CD4-positive, alpha-beta T cell treated with Interleukin-21 for 1 hour (primary cell): ENCODE measurements around the gene SIGMAR1.

ENCODE experiments used
- DNase-seq: peaks from one replicate; pipeline ENCODE4 v3.0.0-alpha.2; 2020

SIGMAR1 gene

DNA sequence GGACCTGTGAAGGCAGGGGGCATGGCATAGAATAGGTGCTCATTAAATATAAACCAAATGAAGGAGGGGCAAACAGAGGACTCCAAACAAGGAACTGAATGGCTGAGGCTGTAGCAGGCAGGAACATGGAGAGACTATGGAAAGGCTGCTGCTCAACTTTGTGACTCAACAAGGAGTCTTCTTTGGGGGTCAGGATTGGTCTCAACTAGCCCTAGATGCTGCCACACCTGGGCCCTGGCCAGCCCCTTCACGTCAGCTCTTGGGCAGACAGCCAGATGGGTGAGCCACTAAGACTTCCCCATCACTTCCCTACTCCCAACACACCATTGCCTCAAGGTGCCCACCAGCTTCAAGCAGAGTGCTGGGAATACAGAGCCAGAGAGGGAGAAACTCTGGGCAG is 36.7 kb downstream of the SIGMAR1 start:
- DNase-seq: no peak

DNA sequence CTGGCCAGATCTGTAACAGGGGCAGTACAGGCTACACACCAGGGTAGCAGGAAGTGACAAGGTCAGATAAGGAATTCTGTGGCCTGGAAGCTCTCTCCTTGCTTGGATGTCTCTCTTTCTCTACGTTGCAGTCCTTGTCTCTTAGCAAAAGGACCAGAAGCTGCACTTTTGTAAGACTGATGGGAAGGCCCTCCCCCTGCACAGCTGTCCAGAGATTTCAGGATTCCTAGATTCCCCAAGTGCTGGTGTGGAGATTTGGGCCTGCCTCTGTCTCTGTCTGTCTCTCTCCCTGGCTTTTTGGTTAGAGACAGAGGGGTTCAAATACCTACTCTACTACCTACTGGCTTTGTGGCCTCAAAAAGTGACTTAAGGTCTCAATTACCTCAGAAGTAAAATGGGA is 38.0 kb downstream of the SIGMAR1 start:
- no peak for DNase-seq

DNA sequence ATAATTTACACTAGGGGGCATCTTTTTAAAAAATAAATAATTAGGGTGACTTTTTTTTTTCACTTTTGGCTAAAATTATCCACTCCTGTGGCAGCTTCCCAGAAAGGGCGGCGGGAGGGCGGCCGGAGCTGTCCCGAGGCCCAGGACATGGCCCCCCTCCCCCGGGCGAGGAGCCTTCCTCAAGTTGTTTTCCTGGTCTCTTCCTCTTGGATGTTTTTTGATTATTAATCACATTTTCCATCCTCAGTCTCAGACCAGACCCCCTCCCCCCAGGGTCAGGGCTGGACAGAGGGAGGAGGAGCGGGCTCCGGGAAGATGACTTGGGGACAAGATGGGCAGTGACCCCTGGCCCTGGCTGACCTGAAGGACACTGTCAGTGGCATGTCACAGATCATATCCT is 43.4 kb downstream of the SIGMAR1 start:
- DNase-seq: no peak

DNA sequence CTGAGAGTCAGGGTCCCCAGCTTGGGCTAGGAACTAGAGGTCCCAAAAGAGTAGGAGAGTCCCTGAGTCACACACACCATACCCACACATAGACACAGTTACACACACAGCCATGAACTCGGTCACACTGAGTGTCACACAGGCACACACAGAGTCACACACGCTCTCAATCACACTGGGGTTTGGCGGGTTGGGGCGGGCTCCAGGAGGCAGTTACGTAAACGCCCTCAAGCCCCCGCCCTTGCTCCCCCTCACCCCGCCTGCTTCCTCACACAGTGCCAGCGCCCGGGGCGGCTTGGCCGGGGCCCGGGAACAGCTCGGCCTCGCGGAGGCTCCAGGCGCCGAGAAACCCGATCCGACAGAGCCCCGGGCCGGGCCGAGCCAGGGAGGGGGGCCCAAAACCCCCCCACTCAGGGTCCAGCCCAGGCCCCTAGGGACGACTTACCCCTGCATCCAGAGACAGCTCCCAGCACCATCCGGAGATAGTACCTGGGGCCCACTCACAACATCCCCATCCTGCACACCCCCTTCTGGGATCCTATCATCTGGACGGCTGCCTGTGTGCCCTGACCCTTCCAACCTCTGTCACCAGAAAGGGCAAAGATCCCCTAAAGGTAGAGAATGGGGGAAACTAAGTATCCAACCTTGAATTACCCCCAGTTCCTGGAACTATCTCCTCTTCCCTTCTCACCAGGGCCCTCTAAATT is 44.5 kb downstream of the SIGMAR1 start:
- no peak for DNase-seq

DNA sequence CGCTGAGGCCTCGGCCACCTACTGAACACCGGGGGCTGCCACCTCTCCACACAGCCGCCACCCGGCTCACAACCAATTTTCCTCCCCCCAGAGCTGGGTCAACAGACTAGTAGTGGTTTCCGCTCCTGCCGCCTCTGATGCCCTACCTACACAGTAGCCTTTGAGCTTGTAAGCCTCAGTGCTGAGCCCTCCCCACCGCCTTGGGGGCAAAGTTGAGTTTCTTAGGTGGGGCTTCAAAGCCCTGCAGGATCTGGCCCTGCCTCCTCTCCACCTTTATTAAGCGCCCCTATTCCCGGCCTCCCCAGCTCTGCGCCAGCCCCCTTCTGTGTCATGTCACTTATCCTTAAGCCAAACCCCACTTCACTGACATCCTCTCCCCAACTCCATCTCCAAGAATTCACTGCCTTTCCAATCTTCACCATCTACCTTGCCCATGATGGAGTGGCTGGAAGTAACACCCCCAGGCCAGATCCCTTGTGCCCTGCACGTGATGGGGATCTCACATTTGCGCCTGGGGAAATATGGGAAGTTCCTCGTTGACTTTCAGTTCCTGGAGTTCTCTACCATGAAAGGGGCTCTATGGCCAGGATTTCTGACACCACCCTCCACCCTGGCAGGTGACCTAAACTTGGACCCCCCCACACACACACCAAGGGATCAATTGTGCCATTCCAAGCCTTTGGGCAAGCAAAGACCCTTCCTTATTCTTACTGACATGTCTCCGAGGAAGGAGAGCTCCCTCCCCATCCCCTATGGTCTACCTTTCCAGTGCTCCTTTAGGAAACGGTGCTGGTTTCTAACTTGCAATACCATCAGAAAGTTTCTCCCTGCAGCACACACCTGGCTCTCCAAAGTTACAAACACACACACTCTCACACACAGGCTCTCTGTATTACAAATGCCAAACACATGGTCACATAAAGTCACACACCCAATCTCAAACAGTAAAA is 45.4 kb downstream of the SIGMAR1 start:
- no peak for DNase-seq

DNA sequence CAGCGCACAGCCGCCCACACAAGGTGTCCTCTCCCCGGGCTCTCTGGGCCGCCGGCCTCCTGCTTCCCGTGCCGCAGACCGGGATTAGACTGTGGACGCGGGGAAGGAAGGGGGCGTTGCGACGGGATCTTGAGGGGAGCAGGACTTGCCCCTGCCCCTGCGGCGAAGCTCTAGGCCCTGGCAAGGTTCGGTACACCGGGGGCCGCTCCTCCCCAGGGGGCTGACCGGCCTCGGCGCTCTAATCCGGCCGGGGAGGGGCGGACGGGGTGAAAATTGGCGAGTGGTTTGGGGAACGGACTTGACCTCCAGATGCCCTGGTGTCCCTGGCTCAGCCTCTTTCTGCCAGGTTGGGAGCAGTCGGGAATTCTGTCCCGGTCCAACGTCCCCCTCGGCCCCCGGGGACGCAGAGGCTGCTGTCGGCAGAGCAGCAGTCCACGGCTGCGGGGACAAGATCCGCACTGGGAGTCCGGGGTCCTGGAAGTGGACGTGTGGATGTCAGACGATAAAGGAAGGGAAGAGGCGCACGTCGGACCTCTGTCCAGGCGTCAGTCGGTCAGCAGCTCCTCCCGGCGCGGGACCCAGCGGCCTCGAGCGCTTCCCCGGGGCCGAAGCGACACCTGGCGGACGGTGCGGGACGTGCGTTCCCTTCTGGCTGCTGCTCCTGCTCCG is 46.2 kb downstream of the SIGMAR1 start:
- peak; percentile 71 for DNase-seq

DNA sequence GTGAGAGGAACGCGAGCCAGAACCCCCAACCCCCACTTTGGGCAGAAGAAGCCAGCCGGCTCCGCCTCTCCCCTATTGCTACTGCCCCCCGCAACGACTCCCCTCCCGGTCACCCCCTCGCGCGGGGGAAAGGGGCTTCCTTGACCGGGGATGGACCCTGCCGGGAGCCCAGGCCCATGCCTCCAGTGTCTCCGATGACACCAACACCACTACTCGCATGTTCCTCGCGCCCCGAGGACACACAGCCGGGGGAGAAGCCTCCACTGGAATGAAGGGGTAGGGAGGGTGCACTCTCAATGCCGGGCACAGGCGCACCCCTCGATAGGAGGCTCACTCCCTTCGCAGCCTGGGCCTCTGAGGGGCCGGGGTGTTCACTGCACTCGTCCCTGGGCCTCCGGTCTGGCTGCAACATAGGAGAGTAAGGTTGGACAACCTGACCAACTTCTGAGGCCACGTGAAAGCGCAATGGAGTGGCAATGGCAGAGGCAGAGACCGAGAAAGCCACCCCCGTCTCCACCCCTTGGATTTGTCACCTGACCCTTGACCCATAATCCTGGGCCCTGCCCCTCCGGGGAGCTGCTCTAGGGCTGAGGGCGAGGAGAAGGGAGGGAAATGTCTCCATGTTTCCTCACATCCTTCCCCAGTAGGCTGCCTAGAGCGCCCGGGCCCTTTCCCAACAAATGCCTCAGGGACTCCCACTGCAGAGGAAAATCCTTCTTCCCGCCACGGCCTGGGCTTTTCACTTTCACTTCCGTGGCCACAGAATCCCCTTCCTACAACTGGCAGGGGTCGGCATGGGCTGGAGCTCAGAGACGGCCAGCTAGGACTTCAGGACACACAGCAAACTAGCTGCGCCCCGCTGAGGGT is 47.0 kb downstream of the SIGMAR1 start:
- no peak for DNase-seq

DNA sequence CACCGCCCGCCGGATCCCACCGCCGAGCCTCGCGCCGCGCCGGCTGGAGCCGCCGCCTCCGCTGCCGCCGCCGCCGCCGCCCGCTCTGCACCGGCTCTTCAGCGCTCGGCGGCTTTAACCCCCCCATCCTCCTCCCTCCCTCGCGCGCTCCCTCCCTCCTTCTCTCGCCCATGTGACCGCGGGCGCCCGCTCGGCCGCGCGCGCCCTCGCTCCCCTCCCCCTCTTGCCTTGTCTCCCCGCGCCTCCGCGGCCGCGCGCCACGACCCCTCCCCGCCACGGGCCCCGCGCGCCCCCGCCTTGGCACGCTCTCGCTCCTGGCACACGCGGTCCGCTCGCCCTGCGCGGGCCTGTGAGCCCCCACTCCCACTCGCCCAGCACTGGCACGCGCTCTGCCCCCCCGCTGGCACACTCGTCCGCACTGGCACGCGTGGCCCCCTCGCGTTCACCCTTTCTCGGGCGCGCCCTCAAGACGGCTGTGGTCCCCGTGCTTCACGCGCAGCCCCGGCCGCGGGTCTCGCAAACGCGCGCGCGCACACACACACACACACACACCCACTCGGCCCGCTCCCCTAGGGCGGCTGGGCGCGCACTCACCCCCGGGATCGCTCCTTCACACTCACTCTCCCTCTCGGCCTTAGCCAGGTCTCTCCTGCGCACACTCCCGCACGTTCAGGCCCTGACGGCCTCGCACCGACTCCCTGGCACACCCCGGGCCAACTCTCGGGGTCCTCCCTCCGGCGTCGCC is 47.8 kb downstream of the SIGMAR1 start, which contains the start of gene CNTFR:
CNTFR (minus strand) TSS at position 89 of the 745 bp plus-strand sequence. CDS start 20,743 bp downstream, outside the sequence.
- no peak for DNase-seq

DNA sequence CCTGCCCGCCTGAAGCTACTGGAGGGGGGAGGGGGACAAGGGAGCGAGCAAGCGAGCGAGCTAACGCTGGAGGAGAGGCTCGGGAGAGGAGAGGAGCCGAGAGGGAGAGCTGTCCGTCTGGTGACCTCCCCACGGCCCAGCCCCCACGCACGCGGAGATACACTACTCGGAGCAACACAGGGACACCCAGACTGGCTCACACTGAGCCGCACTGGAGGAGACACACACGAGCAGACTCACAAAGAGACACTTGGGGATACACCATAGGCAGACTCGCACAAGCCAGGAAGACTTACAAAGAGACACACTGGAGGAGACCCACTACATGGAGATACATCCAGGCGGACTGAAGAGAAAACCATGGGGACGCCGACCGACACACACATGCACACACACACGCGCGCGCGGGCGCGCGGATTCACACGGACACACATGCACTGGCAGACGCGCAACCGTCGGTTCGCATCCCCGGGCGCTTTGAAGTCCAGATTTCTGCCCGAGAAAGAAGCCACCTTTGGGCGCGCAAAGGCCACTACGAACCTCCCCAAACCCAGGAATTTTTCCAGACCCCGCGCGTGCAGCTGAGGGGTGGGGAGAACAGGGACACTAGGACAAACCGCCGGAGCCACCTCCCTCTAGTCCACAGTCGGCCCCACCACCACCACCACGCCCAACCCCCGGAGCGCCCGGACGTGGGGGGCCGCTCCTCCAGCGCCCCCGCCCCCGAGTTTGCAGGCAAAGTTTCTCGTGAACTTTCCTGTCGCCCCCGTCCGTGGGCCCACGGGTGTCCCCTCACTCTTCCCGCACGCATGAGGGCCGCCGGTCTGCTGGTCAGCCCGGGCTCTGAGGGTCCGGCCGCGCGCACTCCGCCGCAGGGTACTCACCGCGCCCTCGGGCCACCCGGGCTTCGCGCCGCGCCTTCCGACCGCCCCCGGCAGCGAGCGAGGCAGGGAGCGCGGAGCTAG is 48.6 kb downstream of the SIGMAR1 start:
- no peak for DNase-seq

DNA sequence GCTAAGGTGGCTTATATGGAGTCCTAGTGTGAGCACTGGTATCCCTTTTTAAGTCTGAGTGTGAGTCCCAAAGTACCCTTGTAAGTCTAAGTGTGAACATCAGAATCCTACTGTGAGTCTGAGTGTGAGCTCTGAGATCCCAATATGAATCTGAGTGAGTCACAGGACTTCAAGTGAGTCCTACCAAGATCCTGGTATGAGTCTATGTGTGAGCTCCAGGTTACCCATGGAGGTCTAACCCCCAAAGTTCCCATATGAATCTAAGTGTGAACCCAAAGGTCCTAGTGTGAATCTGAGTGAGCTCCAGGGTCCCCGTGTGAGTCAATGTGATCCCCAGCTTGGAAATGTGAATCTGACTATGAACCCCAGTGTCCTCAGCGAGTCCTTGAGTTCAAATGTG is 50.3 kb downstream of the SIGMAR1 start:
- no peak for DNase-seq

DNA sequence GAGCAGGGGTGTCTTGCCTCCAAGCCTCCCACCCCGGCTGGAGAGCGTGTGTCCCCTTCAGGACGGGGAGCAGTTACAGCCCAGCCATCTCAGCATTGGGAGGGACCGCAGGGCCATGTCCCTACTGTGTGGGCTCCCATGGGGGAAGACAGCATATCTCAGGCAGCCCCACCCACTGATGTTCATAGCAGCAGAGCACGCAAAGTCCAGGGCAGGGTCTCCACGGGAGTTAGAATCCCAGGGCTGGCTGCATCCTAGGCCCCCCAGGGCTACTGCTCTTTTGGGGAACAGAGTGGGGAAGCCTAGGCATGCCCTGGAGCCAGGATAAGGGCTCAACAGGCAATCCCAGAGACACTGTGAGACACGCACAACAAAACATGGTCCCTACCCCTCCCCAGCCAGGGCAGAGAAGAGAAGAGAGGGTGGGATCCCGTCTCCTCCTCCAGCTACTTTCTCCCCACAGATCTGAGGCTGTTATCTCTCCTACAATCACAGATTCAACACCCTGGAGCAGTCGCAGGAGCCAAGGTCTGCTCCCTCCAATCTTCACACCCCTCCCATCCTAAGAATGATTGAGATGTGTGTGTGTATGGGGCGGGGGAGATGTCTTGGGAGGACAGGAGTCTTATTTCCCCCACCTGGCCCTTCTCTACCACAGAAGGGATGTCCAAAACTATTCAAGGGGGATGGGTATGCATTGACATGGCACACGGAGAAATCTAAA is 51.5 kb downstream of the SIGMAR1 start:
- no peak for DNase-seq

DNA sequence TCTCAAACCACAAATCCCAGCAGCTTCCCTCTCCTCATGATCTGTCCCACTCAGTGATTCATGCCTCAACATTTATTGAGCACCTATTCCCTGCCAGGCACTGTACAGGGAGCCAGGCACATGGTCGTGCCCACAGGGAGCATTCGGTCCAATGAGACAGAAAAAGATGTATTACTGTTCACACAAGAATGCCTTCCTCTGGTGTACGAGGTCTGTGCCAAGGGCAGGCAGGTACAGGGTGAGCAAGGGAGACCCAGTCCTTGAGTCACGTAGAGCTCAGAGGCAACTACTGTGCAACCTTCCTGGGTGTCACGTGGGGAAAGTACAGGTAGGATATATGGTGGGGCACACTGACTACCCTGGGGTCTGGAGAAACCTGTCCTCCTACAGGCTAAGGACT is 52.6 kb downstream of the SIGMAR1 start:
- no peak for DNase-seq
